ENCODE results near the gene DDX10. TPM values are rescaled to one million over a fixed set of nuclear protein-coding genes. Genes with fewer than 3 reads are reported as not detected.

The DDX10 gene
- total RNA-seq, 1 donor = 20.3 TPM

GRCh38 chr11:108914981-108915380 is 250.1 kb downstream of the DDX10 start:
- peak; percentile 87 for DNase-seq (ENCODE audit: low read depth)
- H3K4me3 ChIP-seq (ENCODE audit: low read depth, low read length) = no peak overlapping the region
- TF ChIP-seq CTCF (IDR thresholded peaks at IDR 0.05; ENCODE audit: insufficient read depth, low read depth, low read length) = no peak

- no peak for TF ChIP-seq CTCF (IDR thresholded peaks at IDR 0.05; ENCODE audit: insufficient read depth, low read depth, low read length)
- no peak overlapping the region for H3K4me3 ChIP-seq (ENCODE audit: low read depth, low read length)
- peak; percentile 45 for DNase-seq (ENCODE audit: low read depth)
Measured at GRCh38 chr11:108915666-108916065, 250.8 kb downstream of the DDX10 start.

- H3K4me3 ChIP-seq (ENCODE audit: low read depth, low read length) = no peak overlapping the region
- no peak for TF ChIP-seq CTCF (IDR thresholded peaks at IDR 0.05; ENCODE audit: insufficient read depth, low read depth, low read length)
- no peak for DNase-seq (ENCODE audit: low read depth)
Measured at GRCh38 chr11:108916290-108916689, 251.4 kb downstream of the DDX10 start.

GRCh38 chr11:108916935-108917334 is 252.1 kb downstream of the DDX10 start:
- H3K4me3 ChIP-seq (ENCODE audit: low read depth, low read length) = no peak overlapping the region
- no peak for DNase-seq (ENCODE audit: low read depth)
- no peak for TF ChIP-seq CTCF (IDR thresholded peaks at IDR 0.05; ENCODE audit: insufficient read depth, low read depth, low read length)

GRCh38 chr11:108921211-108921610 is 256.3 kb downstream of the DDX10 start:
- TF ChIP-seq CTCF (IDR thresholded peaks at IDR 0.05; ENCODE audit: insufficient read depth, low read depth, low read length) = no peak
- H3K4me3 ChIP-seq (ENCODE audit: low read depth, low read length) = no peak overlapping the region
- DNase-seq (ENCODE audit: low read depth) = no peak

GRCh38 chr11:108922241-108922640 is 257.4 kb downstream of the DDX10 start:
- no peak for TF ChIP-seq CTCF (IDR thresholded peaks at IDR 0.05; ENCODE audit: insufficient read depth, low read depth, low read length)
- DNase-seq (ENCODE audit: low read depth) = no peak
- H3K4me3 ChIP-seq (ENCODE audit: low read depth, low read length) = no peak overlapping the region

- H3K4me3 ChIP-seq (ENCODE audit: low read depth, low read length) = no peak overlapping the region
- no peak for DNase-seq (ENCODE audit: low read depth)
- no peak for TF ChIP-seq CTCF (IDR thresholded peaks at IDR 0.05; ENCODE audit: insufficient read depth, low read depth, low read length)
Measured at GRCh38 chr11:108923413-108923812, 258.5 kb downstream of the DDX10 start.
